HS-5 (cell line): ENCODE measurements around the gene CEP192.
"Not testable (repeated sequence)": the region's sequence is repeated elsewhere in the genome, so short reads cannot be mapped to it uniquely, and the experiment has no call there.

Source experiments
- DNase-seq: peaks from one replicate; pipeline ENCODE4 v3.0.0-alpha.2; 2012; ENCODE audit warnings: low read depth

CEP192 gene

GRCh38 chr18:12990123-12990475 is 1.1 kb upstream of the CEP192 start:
- DNase-seq = no peak

- peak; percentile 20 for DNase-seq
Measured at GRCh38 chr18:12990641-12990966, 558 bp upstream of the CEP192 start.

GRCh38 chr18:12991821-12992179 is 638 bp downstream of the CEP192 start:
- DNase-seq = no peak

GRCh38 chr18:12993439-12993838 is 2.3 kb downstream of the CEP192 start:
- no peak for DNase-seq

- DNase-seq = no peak
Measured at GRCh38 chr18:12995424-12995823, 4.3 kb downstream of the CEP192 start.

GRCh38 chr18:12995952-12996477 is 4.9 kb downstream of the CEP192 start:
- DNase-seq = no peak

GRCh38 chr18:12996661-12997292 is 5.6 kb downstream of the CEP192 start:
- no peak for DNase-seq

- not testable (repeated sequence) for DNase-seq
Measured at GRCh38 chr18:12997330-12997729, 6.2 kb downstream of the CEP192 start.

GRCh38 chr18:12998332-12999060 is 7.3 kb downstream of the CEP192 start:
- DNase-seq = no peak

- DNase-seq = peak; percentile 6
Measured at GRCh38 chr18:13003466-13003896, 12.3 kb downstream of the CEP192 start.

GRCh38 chr18:13004396-13004795 is 13.2 kb downstream of the CEP192 start:
- DNase-seq = no peak

- DNase-seq = no peak
Measured at GRCh38 chr18:13005289-13005688, 14.1 kb downstream of the CEP192 start.

GRCh38 chr18:13006531-13007247 is 15.5 kb downstream of the CEP192 start:
- no peak for DNase-seq

GRCh38 chr18:13007248-13007560 is 16.0 kb downstream of the CEP192 start:
- DNase-seq = no peak

- no peak for DNase-seq
Measured at GRCh38 chr18:13011719-13012118, 20.6 kb downstream of the CEP192 start.

- DNase-seq = no peak
Measured at GRCh38 chr18:13014232-13014631, 23.1 kb downstream of the CEP192 start.

GRCh38 chr18:13014818-13015217 is 23.7 kb downstream of the CEP192 start:
- no peak for DNase-seq

- no peak for DNase-seq
Measured at GRCh38 chr18:13017247-13017875, 26.2 kb downstream of the CEP192 start.

GRCh38 chr18:13018374-13018773 is 27.2 kb downstream of the CEP192 start:
- DNase-seq = no peak

- DNase-seq = no peak
Measured at GRCh38 chr18:13019301-13019700, 28.1 kb downstream of the CEP192 start.

- DNase-seq = no peak
Measured at GRCh38 chr18:13022644-13023043, 31.5 kb downstream of the CEP192 start.

- DNase-seq = no peak
Measured at GRCh38 chr18:13025233-13025632, 34.1 kb downstream of the CEP192 start.
